Spleen (tissue), 7 donors: Measurements from ENCODE around the gene SFXN3.

ENCODE experiments used
- CTCF ChIP-seq, 11 experiments: fragments of 200-600 bp in 7 of 11; fragments of 450-650 bp in 4 of 11; sonication (generic) in 4 of 11; IDR thresholded peaks in 8 of 11; conservative IDR thresholded peaks in 3 of 11; 1 replicate in 7 of 11; 2 replicates in 4 of 11; pipeline versions ENCODE4 v1.4.0 to v1.8.0; 2016 to 2021; ENCODE audit warnings: antibody characterized with exemption in 11 of 11, inconsistent platforms in 4 of 11, mild to moderate bottlenecking in 1 of 11
- POLR2A ChIP-seq, 3 donors: fragments of 450-650 bp; IDR thresholded peaks; one replicate each; pipeline ENCODE4 v1.5.1; 2017; ENCODE audit warnings: antibody characterized with exemption in 3 of 3, mild to moderate bottlenecking in 1 of 3
- donor health status: DM: no; HTN: no; CAD: no; lungs with moderate emphysema.
- donor health status: DM: no; HTN: no; CAD: no.
- donor health status: DM: no; HTN: no; CAD: no.

GRCh38 chr10:101065481-101066145 is 34.6 kb downstream of the SFXN3 start:
- TF ChIP-seq CTCF (IDR thresholded peaks at IDR 0.05 in 8 of 11, conservative IDR thresholded peaks at IDR 0.05 in 3 of 11): no peak
- TF ChIP-seq POLR2A (IDR thresholded peaks at IDR 0.05): no peak
